Spleen (tissue), 11 donors: ENCODE results near the gene CXCR1. TPM values are rescaled to one million over a fixed set of nuclear protein-coding genes. Genes with fewer than 3 reads are reported as not detected.

Experiments used
- DNase-seq: peaks from one replicate; pipeline ENCODE4 v3.0.0-alpha.2; 2020
- H3K27ac ChIP-seq, 8 donors: fragments of 200-600 bp; sonication (generic) in 7 of 8; 1 replicate in 4 of 8; 2 replicates in 4 of 8; pipeline versions ENCODE4 v1.5.0 to v1.8.0; 2016 to 2021; ENCODE audit warnings: inconsistent platforms in 4 of 8, mild to moderate bottlenecking in 4 of 8, moderate library complexity in 1 of 8
- H3K27me3 ChIP-seq, 7 donors: fragments of 200-600 bp; sonication (generic) in 6 of 7; replicated peaks in 1 of 7; 1 replicate in 4 of 7; 2 replicates in 3 of 7; pipeline versions ENCODE4 v1.5.0 to v1.8.0; 2016 to 2021; ENCODE audit warnings: inconsistent platforms in 3 of 7, mild to moderate bottlenecking in 1 of 7
- H3K36me3 ChIP-seq, 6 donors: fragments of 200-600 bp; sonication (generic) in 5 of 6; 1 replicate in 4 of 6; 2 replicates in 2 of 6; pipeline versions ENCODE4 v1.5.0 to v1.8.0; 2016 to 2021; ENCODE audit warnings: inconsistent platforms in 2 of 6
- H3K4me1 ChIP-seq, 6 donors: fragments of 200-600 bp; sonication (generic) in 5 of 6; 1 replicate in 3 of 6; 2 replicates in 3 of 6; pipeline versions ENCODE4 v1.5.0 to v1.8.0; 2016 to 2021; ENCODE audit warnings: inconsistent platforms in 3 of 6
- H3K4me3 ChIP-seq, 8 donors: fragments of 200-600 bp; sonication (generic) in 7 of 8; 1 replicate in 4 of 8; 2 replicates in 4 of 8; pipeline versions ENCODE4 v1.5.0 to v1.8.0; 2016 to 2021; ENCODE audit warnings: inconsistent platforms in 4 of 8, mild to moderate bottlenecking in 4 of 8, moderate library complexity in 2 of 8
- H3K9me3 ChIP-seq, 8 donors: fragments of 200-600 bp; sonication (generic) in 7 of 8; 1 replicate in 4 of 8; 2 replicates in 4 of 8; pipeline versions ENCODE4 v1.5.0 to v1.8.0; 2016 to 2021; ENCODE audit warnings: inconsistent platforms in 4 of 8
- CTCF ChIP-seq, 11 experiments: fragments of 200-600 bp in 7 of 11; fragments of 450-650 bp in 4 of 11; sonication (generic) in 4 of 11; IDR thresholded peaks in 8 of 11; conservative IDR thresholded peaks in 3 of 11; 1 replicate in 7 of 11; 2 replicates in 4 of 11; pipeline versions ENCODE4 v1.4.0 to v1.8.0; 2016 to 2021; ENCODE audit warnings: antibody characterized with exemption in 11 of 11, inconsistent platforms in 4 of 11, mild to moderate bottlenecking in 1 of 11
- POLR2A ChIP-seq, 3 donors: fragments of 450-650 bp; IDR thresholded peaks; one replicate each; pipeline ENCODE4 v1.5.1; 2017; ENCODE audit warnings: antibody characterized with exemption in 3 of 3, mild to moderate bottlenecking in 1 of 3
- POLR2AphosphoS5 ChIP-seq, 3 donors: sonication (generic); formaldehyde crosslinking; IDR thresholded peaks; one replicate each; pipeline ENCODE4 v1.5.1; 2017; ENCODE audit warnings: antibody characterized with exemption in 3 of 3
- WGBS, 5 donors: extraction: QIAGEN DNeasy Blood & Tissue Kit in 3 of 5; methylation state at CpG; one replicate each; pipeline versions ENCODE4 v1.1.5 to v1.1.7; 2013 to 2018; 5-methylcytosine and 5-hydroxymethylcytosine counted together
- intact Hi-C: fragments of 100-400 bp; cut with DNase I; formaldehyde crosslinking; loops from one replicate; pipeline ENCODE4 v1.15.0; 2023; ENCODE audit warnings: low total_unique reads
- polyA plus RNA-seq, 3 donors: library from polyadenylated mRNA; stranded (reverse); fragments of 200-250 nt; gene quantifications; one replicate each; pipeline ENCODE4 v1.2.1, GENCODE V29; 2013
- total RNA-seq, 7 donors: library from RNA; depleted of rRNA in 3 of 7; stranded (reverse); fragments of >200 nt in 3 of 7; fragmentation: NEBNext Ultra II Directional in 4 of 7; extraction: Animal tissue kit (Norgen Biotek cat#: 25700) in 4 of 7; gene quantifications; one replicate each; pipeline versions ENCODE4 v1.1.0 to v1.2.1, GENCODE V29; 2016 to 2021
- donor health status: healthy with polysubstance abuse.
- donor health status: DM: no; HTN: no; CAD: no; lungs with moderate emphysema.
- donor health status: DM: no; HTN: no; CAD: no.
- donor health status: Bipolar disorder and iron deficiency.
- donor health status: healthy.
- donor health status: DM: no; HTN: no; CAD: no.
- donor health status: DM: yes; HTN: yes; CAD: no.

CXCR1 gene
- total and polyA plus RNA-seq, 10 donors, result 0.70 to 139 (median 39.2) TPM

GRCh38 chr2:218202266-218202665 is 35.5 kb upstream of the CXCR1 start:
- 70 to 91% (median 82%) methylated on average over 3 of the region's 3 CpGs for whole genome bisulfite sequencing, 5 donors
- no peak overlapping the region for H3K4me3 ChIP-seq
- H3K36me3 ChIP-seq, result no peaks in the 10 kb centered on the region
- no peak for DNase-seq
- intact Hi-C loops, result no loop called here
- no peak for TF ChIP-seq POLR2A (IDR thresholded peaks at IDR 0.05)
- no peak for TF ChIP-seq CTCF (IDR thresholded peaks at IDR 0.05 in 8 of 11, conservative IDR thresholded peaks at IDR 0.05 in 3 of 11)
- no peak for TF ChIP-seq POLR2AphosphoS5 (IDR thresholded peaks at IDR 0.05)
- H3K27me3 ChIP-seq, result no peaks in the 10 kb centered on the region
- H3K4me1 ChIP-seq, result no peaks in the 10 kb centered on the region
- H3K27ac ChIP-seq, result no peak overlapping the region
- no peaks in the 10 kb centered on the region for H3K9me3 ChIP-seq

GRCh38 chr2:218196974-218197373 is 30.2 kb upstream of the CXCR1 start:
- Histone ChIP-seq H3K4me1 (peaks cover 0 to 10% (median 0%) of the 10 kb centered on the region in 6 donors), H3K9me3 (no peaks in the 10 kb centered on the region), H3K27ac (no peak overlapping the region), H3K36me3 (no peaks in the 10 kb centered on the region), H3K4me3 (no peak overlapping the region), H3K27me3 (no peaks in the 10 kb centered on the region)
- 85 to 95% (median 91%) methylated on average over 4 of the region's 4 CpGs for WGBS, 5 donors
- TF ChIP-seq POLR2AphosphoS5 (IDR thresholded peaks at IDR 0.05), result no peak
- TF ChIP-seq POLR2A (IDR thresholded peaks at IDR 0.05), result no peak
- TF ChIP-seq CTCF (IDR thresholded peaks at IDR 0.05 in 8 of 11, conservative IDR thresholded peaks at IDR 0.05 in 3 of 11), result no peak
- no peak for DNase-seq
- intact Hi-C loops, result no loop called here

- H3K36me3 ChIP-seq, result no peaks in the 10 kb centered on the region
- no peak for DNase-seq
- TF ChIP-seq POLR2A (IDR thresholded peaks at IDR 0.05) (no peak), POLR2AphosphoS5 (IDR thresholded peaks at IDR 0.05) (no peak), CTCF (IDR thresholded peaks at IDR 0.05 in 8 of 11, conservative IDR thresholded peaks at IDR 0.05 in 3 of 11) (no peak)
- WGBS, 5 donors, result 82 to 91% (median 87%) methylated on average over 3 of the region's 3 CpGs
- no peaks in the 10 kb centered on the region for H3K9me3 ChIP-seq
- no peak overlapping the region for H3K27ac ChIP-seq
- H3K27me3 ChIP-seq, result no peaks in the 10 kb centered on the region
- no peak overlapping the region for H3K4me3 ChIP-seq
- intact Hi-C loops, result no loop called here
- peaks cover 0 to 10% (median 0%) of the 10 kb centered on the region in 6 donors for H3K4me1 ChIP-seq
These were observed 28.1 kb upstream of the CXCR1 start for GRCh38 chr2:218194880-218195279.

- DNase-seq, result no peak
- Histone ChIP-seq H3K27ac (no peak overlapping the region), H3K4me3 (no peak overlapping the region), H3K36me3 (no peaks in the 10 kb centered on the region), H3K4me1 (peaks cover 0 to 10% (median 0%) of the 10 kb centered on the region in 6 donors), H3K27me3 (no peaks in the 10 kb centered on the region), H3K9me3 (no peaks in the 10 kb centered on the region)
- intact Hi-C loops, result no loop called here
- TF ChIP-seq POLR2A (IDR thresholded peaks at IDR 0.05) (no peak), POLR2AphosphoS5 (IDR thresholded peaks at IDR 0.05) (no peak), CTCF (IDR thresholded peaks at IDR 0.05 in 8 of 11, conservative IDR thresholded peaks at IDR 0.05 in 3 of 11) (no peak)
- WGBS, 5 donors, result 83 to 91% (median 87%) methylated on average over 4 of the region's 4 CpGs
These were observed 26.9 kb upstream of the CXCR1 start for GRCh38 chr2:218193701-218194100.
